HepG2 (cell line): ENCODE measurements around the gene ABCC2. TPM values are rescaled to one million over a fixed set of nuclear protein-coding genes. Genes with fewer than 3 reads are reported as not detected.

ENCODE experiments used
- ATAC-seq: fragments of 200-7000 bp; cut with Tn5 transposase; 3 replicates; pipeline ENCODE4 v1.9.1; 2020; ENCODE audit warnings: mild to moderate bottlenecking, moderate library complexity
- BruUV-seq: library from RNA; stranded (reverse); fragments of 400-500 nt; replicated peaks from 2 replicates; lab custom pipeline; 2021; lab: Mats Ljungman, UMichigan
- CTCF ChIA-PET: fragments of 300-600 bp; formaldehyde crosslinking; extraction: SDS; loops from one replicate; lab custom pipeline; 2021; ENCODE audit warnings: low total read pairs, inconsistent platforms, low intra/inter-chr PET ratio; lab: Yijun Ruan, JAX
- POLR2A ChIA-PET: fragments of 350-600 bp; sonication (Branson Sonifier 250); formaldehyde crosslinking; loops from one replicate; lab custom pipeline; 2020; ENCODE audit warnings: antibody characterized with exemption, inconsistent platforms; lab: Yijun Ruan, JAX
- DNase-seq: peaks from one replicate; pipeline ENCODE4 v3.0.0-alpha.2; 2015; ENCODE audit warnings: low spot score
- FAIRE-seq: peaks from 3 replicates; lab custom pipeline; 2011; peaks lifted over from hg19 to GRCh38; lab: Jason Lieb, UNC
- H2AFZ ChIP-seq: one replicate; pipeline ENCODE4 v1.6.1; 2011; ENCODE audit warnings: low read length, inconsistent platforms
- H3K27ac ChIP-seq: fragments of 300-600 bp; 3 replicates; pipeline ENCODE4 v1.8.0; 2011; ENCODE audit warnings: mixed run types, mild to moderate bottlenecking, mixed read lengths, low read length, inconsistent platforms; ENCODE audit not compliant: insufficient read depth; ENCODE audit errors: extremely low read length
- H3K27me3 ChIP-seq, 2 experiments: fragments of 200-600 bp in 1 of 2; 2 replicates in 1 of 2; 3 replicates in 1 of 2; pipeline versions ENCODE4 v1.6.0 to v1.8.0; 2011; ENCODE audit warnings: low read length in 2 of 2, mild to moderate bottlenecking in 2 of 2, moderate library complexity in 2 of 2, inconsistent platforms in 1 of 2; ENCODE audit not compliant: insufficient read depth in 2 of 2, control insufficient read depth in 1 of 2
- H3K36me3 ChIP-seq, 2 experiments: fragments of 200-600 bp in 1 of 2; replicated peaks in 1 of 2; 2 replicates in 1 of 2; 3 replicates in 1 of 2; pipeline versions ENCODE4 v1.5.1 to v1.8.0; 2011; ENCODE audit warnings: low read length in 2 of 2, inconsistent platforms in 1 of 2; ENCODE audit not compliant: insufficient read depth in 2 of 2, control insufficient read depth in 1 of 2
- H3K4me1 ChIP-seq: 2 replicates; pipeline ENCODE4 v1.5.1; 2012; ENCODE audit warnings: low read length, inconsistent platforms; ENCODE audit not compliant: insufficient read depth
- H3K4me2 ChIP-seq: 2 replicates; pipeline ENCODE4 v1.6.0; 2011; ENCODE audit warnings: low read depth, low read length, inconsistent platforms
- H3K4me3 ChIP-seq, 3 experiments: fragments of 200-600 bp in 1 of 3; sonication (generic), shearing (Covaris generic) in 1 of 3; replicated peaks in 1 of 3; 2 replicates each; pipeline ENCODE4 v1.5.1; 2011 to 2016; ENCODE audit warnings: low read length in 3 of 3, inconsistent platforms in 2 of 3, low read depth in 2 of 3, mild to moderate bottlenecking in 2 of 3, control low read depth in 1 of 3, mixed read lengths in 1 of 3; ENCODE audit not compliant: insufficient read depth in 1 of 3
- H3K79me2 ChIP-seq: one replicate; pipeline ENCODE4 v1.6.1; 2011; ENCODE audit warnings: low read length, inconsistent platforms; ENCODE audit not compliant: insufficient read depth
- H3K9ac ChIP-seq: 2 replicates; pipeline ENCODE4 v1.6.0; 2011; ENCODE audit warnings: mild to moderate bottlenecking, low read depth, low read length, inconsistent platforms; ENCODE audit not compliant: insufficient read depth
- H3K9me3 ChIP-seq: 2 replicates; pipeline ENCODE4 v1.5.1; 2012; ENCODE audit warnings: mild to moderate bottlenecking, low read length
- H4K20me1 ChIP-seq: 2 replicates; pipeline ENCODE4 v1.6.0; 2011; ENCODE audit warnings: inconsistent platforms, mild to moderate bottlenecking, low read length, moderate library complexity; ENCODE audit not compliant: insufficient read depth
- AKAP8 ChIP-seq: sonication (generic); formaldehyde crosslinking; IDR thresholded peaks from 2 replicates; pipeline ENCODE4 v1.5.1; 2020; ENCODE audit warnings: mild to moderate bottlenecking, missing genetic modification reagents
- HDAC6 ChIP-seq: fragments of 200-600 bp; sonication (generic); IDR thresholded peaks from 2 replicates; pipeline ENCODE4 v1.7.0; 2017; ENCODE audit warnings: mild to moderate bottlenecking, antibody characterized with exemption, low read length, low read depth
- POLR2A ChIP-seq, 2 experiments: IDR thresholded peaks; 2 replicates each; pipeline ENCODE4 v1.6.1; 2011; ENCODE audit warnings: low read depth in 2 of 2, low read length in 2 of 2, mild to moderate bottlenecking in 1 of 2, moderate library complexity in 1 of 2; ENCODE audit not compliant: insufficient read depth in 1 of 2
- RBM22 ChIP-seq: fragments of 200-400 bp; formaldehyde crosslinking; optimal IDR thresholded peaks from 2 replicates; pipeline ENCODE3; 2017; ENCODE audit warnings: mild to moderate bottlenecking, low read length, moderate library complexity
- TGIF2 ChIP-seq: IDR thresholded peaks from 2 replicates; pipeline ENCODE4 v1.6.1; 2016; ENCODE audit warnings: control low read depth, missing compliant biosample characterization
- WGBS: methylation state at CpG from one replicate; pipeline ENCODE4 v1.1.6; 2017; ENCODE audit warnings: low lambda C conversion rate; 5-methylcytosine and 5-hydroxymethylcytosine counted together
- in situ Hi-C: cut with HindIII; loops from 2 replicates; pipeline ENCODE4 v1.10.0; 2017; ENCODE audit warnings: low pct_unique_long_range_greater_than_20kb; ENCODE audit not compliant: extremely low pct_ligation_motif_present
- intact Hi-C: fragments of 100-400 bp; cut with micrococcal nuclease; formaldehyde crosslinking; loops from one replicate; pipeline ENCODE4 v1.10.0; 2022; ENCODE audit not compliant: unreplicated experiment
- polyA plus RNA-seq, 8 experiments: library from polyadenylated mRNA; depleted of rRNA in 3 of 8; stranded (reverse) in 7 of 8; unstranded in 1 of 8; fragments of >200 nt; fragmentation: Illumina TruSeq in 4 of 8; extraction: Trizol in 4 of 8; gene quantifications; 2 replicates each; pipeline versions ENCODE4 v1.2.1 to v1.2.3, GENCODE V29; 2011 to 2016; ENCODE audit warnings: low read depth in 4 of 8, missing spikeins in 1 of 8, mixed read lengths in 1 of 8; ENCODE audit not compliant: insufficient read depth in 1 of 8
- total RNA-seq, 5 experiments: library from RNA; depleted of rRNA; stranded (reverse); fragments of >200 nt; fragmentation: Illumina TruSeq; extraction: Trizol; gene quantifications; 2 replicates each; pipeline ENCODE4 v1.2.3, GENCODE V29; 2016; ENCODE audit warnings: low read depth in 1 of 5
- TF ChIP-seq, protein P1 (sequence below): sonication (generic); formaldehyde crosslinking; IDR thresholded peaks from 2 replicates; pipeline ENCODE4 v1.4.0; 2020; ENCODE audit warnings: mild to moderate bottlenecking, missing genetic modification reagents
- TF ChIP-seq, protein P2 (sequence below): sonication (generic); formaldehyde crosslinking; IDR thresholded peaks from 2 replicates; pipeline ENCODE4 v1.8.0; 2022; ENCODE audit warnings: missing genetic modification reagents, mild to moderate bottlenecking, inconsistent platforms, borderline replicate concordance

Gene ABCC2
- total and polyA plus RNA-seq, 2 of the 13 experiments (the other 11 are each of a cell fraction or from before 2014, with no cell fraction given) = 181 to 497 TPM

DNA sequence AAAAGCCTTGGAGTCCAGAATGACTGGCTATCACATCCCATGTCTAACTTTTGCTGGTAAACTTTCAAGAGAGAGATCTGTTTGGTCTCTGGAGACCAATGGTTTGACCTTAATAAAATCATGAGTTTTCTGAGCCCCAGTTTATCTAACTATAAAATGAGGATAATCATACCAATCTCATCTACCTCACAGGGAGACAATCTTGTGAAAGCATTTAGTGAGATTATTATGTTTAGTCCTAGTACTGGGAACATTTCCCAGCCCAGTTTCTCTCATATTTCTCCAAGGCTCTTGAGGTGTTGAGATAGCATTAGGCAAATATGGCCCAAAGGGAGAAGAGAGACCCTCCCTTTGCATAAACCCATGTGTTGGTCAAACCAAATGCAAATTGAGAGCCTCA lies 25.8 kb downstream of the ABCC2 start:
- BruUV-seq = no TSS peak
- POLR2A ChIA-PET = no interaction called here
- Histone ChIP-seq H3K9ac (no peak overlapping the region), H2AFZ (no peak overlapping the region), H3K9me3 (no peaks in the 10 kb centered on the region)
- TF ChIP-seq TGIF2 (CRISPR knock-in tag) = no peak
- TF ChIP-seq HDAC6 = no peak
- TF ChIP-seq, protein P1, sequence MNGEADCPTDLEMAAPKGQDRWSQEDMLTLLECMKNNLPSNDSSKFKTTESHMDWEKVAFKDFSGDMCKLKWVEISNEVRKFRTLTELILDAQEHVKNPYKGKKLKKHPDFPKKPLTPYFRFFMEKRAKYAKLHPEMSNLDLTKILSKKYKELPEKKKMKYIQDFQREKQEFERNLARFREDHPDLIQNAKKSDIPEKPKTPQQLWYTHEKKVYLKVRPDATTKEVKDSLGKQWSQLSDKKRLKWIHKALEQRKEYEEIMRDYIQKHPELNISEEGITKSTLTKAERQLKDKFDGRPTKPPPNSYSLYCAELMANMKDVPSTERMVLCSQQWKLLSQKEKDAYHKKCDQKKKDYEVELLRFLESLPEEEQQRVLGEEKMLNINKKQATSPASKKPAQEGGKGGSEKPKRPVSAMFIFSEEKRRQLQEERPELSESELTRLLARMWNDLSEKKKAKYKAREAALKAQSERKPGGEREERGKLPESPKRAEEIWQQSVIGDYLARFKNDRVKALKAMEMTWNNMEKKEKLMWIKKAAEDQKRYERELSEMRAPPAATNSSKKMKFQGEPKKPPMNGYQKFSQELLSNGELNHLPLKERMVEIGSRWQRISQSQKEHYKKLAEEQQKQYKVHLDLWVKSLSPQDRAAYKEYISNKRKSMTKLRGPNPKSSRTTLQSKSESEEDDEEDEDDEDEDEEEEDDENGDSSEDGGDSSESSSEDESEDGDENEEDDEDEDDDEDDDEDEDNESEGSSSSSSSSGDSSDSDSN (CRISPR knock-in tag) = no peak
- TF ChIP-seq AKAP8 (CRISPR knock-in tag) = no peak
- TF ChIP-seq, all 625 proteins: peak for 0
- Histone ChIP-seq H3K4me2 (no peak overlapping the region), H3K27me3 (no peaks in the 10 kb centered on the region), H3K36me3 (peaks cover 57 to 97% of the 10 kb centered on the region in 2 experiments), H3K4me3 (no peak overlapping the region), H4K20me1 (no peaks in the 10 kb centered on the region; the same call in 1 of the 2 replicates), H3K27ac (no peak overlapping the region), H3K4me1 (no peaks in the 10 kb centered on the region), H3K79me2 (no peaks in the 10 kb centered on the region)
- ATAC-seq (no peak), FAIRE-seq (no peak), DNase-seq (no peak)
- CTCF ChIA-PET = no interaction called here
- in situ Hi-C loops (no loop called here), intact Hi-C loops (no loop called here)

DNA sequence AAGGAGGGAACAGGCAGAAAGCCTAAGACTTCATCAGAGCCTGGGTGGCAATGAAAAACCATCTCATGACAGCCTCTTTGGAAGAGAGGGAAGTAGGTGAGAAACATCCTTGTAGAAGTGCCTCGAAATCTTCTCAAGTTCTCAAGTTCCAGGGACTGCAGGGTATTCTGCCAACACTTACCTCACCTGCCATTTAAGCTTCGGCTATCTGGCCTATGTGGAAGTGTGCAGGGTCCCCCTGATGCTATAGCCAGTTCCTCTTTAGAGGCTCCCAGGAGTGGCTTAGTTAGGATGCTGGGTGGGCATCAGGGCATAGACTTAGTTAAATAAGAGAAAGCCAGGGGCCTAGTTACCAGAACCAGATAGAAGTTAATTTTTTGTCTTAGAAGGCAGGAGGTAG lies 27.0 kb downstream of the ABCC2 start:
- no peak overlapping the region for H3K4me2 ChIP-seq
- CTCF ChIA-PET = no interaction called here
- no peak overlapping the region for H3K9ac ChIP-seq
- no peak overlapping the region for H3K27ac ChIP-seq
- H3K4me3 ChIP-seq = no peak overlapping the region
- WGBS = 100% methylated on average over 2 of the region's 2 CpGs
- H3K4me1 ChIP-seq = no peaks in the 10 kb centered on the region
- FAIRE-seq = no peak
- intact Hi-C loops = no loop called here
- ATAC-seq = no peak
- no peak overlapping the region for H2AFZ ChIP-seq
- TF ChIP-seq, protein P2, sequence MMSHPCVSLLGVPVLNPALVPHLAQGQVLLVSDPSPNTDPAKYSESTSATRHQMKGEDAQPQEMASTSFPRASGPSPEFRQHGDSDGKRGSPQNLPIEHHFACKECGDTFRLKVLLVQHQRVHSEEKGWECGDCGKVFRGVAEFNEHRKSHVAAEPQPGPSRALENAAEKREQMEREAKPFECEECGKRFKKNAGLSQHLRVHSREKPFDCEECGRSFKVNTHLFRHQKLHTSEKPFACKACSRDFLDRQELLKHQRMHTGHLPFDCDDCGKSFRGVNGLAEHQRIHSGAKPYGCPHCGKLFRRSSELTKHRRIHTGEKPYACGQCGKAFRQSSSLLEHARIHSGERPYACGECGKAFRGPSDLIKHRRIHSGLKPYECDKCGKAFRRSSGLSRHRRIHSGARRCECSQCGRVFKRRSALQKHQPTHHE = no peak
- TF ChIP-seq POLR2A (IDR thresholded peaks at IDR 0.05; ENCODE audit: insufficient read depth in 1 of 2, low read depth in 2 of 2, low read length in 2 of 2) (peak in 1 of 2 experiments; percentile 18; a peak in 1 of 4 replicates), RBM22 (peak; percentile 72)
- no peaks in the 10 kb centered on the region for H3K79me2 ChIP-seq
- H4K20me1 ChIP-seq = no peaks in the 10 kb centered on the region; the same call in 1 of the 2 replicates
- no peaks in the 10 kb centered on the region for H3K9me3 ChIP-seq
- H3K27me3 ChIP-seq = no peaks in the 10 kb centered on the region
- H3K36me3 ChIP-seq = peaks cover 52 to 89% of the 10 kb centered on the region in 2 experiments
- no TSS peak for BruUV-seq
- in situ Hi-C loops = no loop called here
- no peak for DNase-seq
- POLR2A ChIA-PET = no interaction called here
